Fibroblast of pulmonary artery (primary cell): Measurements from ENCODE around the gene TOMM6.

ENCODE experiments used
- DNase-seq: peaks from one replicate; pipeline ENCODE4 v3.0.0-alpha.2; 2010; ENCODE audit warnings: low read depth
- H3K4me3 ChIP-seq: replicated peaks from 2 replicates; pipeline ENCODE4 v1.5.1; 2011; ENCODE audit warnings: low read depth, mild to moderate bottlenecking, control low read depth, low read length, moderate library complexity
- TF ChIP-seq, protein P1 (sequence below): IDR thresholded peaks from 2 replicates; pipeline ENCODE4 v1.5.1; 2011; ENCODE audit warnings: mild to moderate bottlenecking, control low read depth, low read length, inconsistent platforms; ENCODE audit errors: missing control alignments

The TOMM6 gene

DNA sequence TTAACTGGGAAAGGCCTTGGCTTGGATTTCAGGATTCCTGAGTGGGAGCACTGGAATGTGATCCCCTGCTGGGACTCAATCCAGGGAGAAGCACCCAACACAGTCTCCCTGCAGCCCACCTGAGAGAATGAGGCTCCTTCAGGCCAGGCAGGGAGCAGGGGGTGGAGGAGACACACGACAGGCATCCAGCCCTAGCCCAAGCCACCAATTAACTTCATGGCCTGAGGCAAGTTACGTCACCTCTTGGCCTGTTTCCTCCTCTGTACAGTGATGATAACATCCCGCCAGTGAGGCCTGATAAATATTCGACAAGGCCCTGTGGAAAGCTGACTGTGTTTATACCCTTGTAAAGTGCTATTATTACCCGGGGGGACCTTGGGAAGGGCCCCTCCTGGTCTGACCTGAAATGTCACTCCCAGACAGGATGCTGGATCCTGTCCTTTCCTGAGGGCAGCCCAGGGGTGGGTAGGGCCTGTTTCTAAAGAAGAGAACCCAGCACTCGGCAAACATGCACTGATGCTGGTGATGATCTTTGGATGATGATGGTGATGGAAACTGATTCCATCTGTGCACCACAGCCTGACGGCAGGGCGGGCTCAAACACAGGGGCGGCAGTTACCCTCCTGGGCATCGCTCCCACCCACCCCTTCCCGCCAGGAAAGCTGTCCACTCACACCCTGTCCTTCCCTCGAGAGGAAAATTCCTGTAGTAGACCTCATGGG is 20.2 kb upstream of the TOMM6 start:
- DNase-seq: peak; percentile 80
- TF ChIP-seq, protein P1, sequence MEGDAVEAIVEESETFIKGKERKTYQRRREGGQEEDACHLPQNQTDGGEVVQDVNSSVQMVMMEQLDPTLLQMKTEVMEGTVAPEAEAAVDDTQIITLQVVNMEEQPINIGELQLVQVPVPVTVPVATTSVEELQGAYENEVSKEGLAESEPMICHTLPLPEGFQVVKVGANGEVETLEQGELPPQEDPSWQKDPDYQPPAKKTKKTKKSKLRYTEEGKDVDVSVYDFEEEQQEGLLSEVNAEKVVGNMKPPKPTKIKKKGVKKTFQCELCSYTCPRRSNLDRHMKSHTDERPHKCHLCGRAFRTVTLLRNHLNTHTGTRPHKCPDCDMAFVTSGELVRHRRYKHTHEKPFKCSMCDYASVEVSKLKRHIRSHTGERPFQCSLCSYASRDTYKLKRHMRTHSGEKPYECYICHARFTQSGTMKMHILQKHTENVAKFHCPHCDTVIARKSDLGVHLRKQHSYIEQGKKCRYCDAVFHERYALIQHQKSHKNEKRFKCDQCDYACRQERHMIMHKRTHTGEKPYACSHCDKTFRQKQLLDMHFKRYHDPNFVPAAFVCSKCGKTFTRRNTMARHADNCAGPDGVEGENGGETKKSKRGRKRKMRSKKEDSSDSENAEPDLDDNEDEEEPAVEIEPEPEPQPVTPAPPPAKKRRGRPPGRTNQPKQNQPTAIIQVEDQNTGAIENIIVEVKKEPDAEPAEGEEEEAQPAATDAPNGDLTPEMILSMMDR: no peak
- no peak overlapping the region for H3K4me3 ChIP-seq

DNA sequence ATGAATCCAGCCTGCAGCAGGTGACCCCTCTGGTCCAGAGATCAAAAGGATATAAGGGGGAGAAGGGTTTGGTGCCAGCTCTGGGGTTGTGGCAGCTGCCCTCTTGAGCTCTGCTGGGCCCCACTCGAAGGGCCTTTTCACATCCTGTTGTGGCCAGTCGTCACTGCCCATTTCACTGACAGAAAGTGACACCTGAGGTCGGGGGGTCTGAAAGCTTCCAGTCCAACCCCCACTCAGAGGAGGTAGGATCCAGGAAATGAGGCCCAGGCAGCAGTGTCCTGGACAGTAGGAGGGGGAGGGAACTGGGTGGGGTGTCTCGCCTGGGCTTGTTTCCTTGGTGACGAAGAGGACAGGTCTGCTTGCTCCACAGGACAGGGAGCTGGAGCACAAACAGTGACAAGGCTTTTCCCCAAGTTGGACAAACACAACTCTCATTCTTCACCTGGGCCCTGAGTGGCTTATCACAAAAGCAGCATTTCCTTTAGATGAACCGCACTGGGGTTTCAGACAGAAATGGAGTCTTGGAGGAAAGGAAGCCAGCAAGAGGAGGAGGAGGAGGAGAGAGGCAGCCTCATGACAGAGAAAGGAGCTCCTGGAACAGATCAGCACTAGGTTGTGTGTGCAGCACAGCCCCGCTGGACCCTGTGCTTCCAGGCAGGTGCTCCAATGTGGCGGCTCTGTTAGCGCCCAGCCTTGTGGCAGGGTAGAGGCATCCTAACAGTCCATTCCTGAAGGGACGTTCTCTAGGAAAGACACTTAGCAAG is 18.8 kb upstream of the TOMM6 start:
- DNase-seq: no peak
- H3K4me3 ChIP-seq: no peak overlapping the region
- TF ChIP-seq, protein P1: no peak

DNA sequence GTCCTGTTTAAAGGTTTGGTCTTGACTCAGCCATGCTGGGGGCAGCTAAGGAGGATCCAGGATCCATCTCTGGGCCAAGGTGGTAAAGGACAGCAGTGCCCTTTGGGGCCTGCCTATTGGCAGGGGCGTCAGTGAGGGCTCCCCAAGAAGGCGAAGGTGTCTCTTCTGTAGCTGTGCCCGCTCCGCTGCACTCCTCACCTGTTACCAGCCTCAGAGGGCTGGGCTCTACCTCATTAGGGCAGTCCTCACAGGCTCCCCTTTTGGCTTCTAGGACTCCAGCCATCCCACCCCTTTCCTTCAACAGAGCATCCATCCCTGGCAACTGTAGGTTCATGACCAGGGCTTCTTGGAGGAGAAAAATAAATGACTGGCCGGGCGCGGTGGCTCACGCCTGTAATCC is 18.1 kb upstream of the TOMM6 start:
- TF ChIP-seq, protein P1: no peak
- no peak for DNase-seq
- H3K4me3 ChIP-seq: no peak overlapping the region

DNA sequence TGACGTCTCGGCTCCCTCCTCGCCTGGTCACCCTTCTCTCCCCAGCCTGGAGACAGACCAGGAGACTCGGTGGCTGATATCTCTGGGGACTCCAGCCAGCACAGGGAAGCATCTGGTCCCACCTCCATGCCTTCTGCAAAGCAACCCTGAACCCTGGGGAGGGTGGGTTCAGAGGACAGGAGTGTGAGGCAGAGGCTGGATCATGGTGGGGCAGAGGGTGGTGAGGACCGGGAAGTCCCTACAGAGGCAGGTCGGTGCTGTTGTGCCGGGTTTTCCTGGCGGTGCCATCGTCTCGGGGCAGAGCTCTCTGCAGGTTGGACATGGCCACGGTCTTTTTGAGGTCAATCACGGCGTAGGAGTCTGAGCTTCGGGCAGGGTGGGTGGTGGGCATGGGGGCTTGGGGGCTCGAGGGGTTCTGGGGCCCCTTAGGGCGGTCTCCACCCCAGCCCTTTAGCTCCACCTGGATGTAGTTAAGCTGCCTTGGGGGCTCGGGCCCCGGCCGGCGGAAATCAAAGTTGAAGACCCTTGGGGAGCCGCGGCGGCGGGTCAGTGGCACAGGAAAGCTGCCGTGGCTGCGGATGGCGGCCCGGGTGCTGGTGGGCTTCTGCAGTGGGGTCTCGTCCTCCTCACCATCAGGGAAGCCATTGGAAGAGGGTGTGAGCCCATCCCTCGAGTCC is 17.0 kb upstream of the TOMM6 start:
- H3K4me3 ChIP-seq: no peak overlapping the region
- DNase-seq: no peak
- TF ChIP-seq, protein P1: no peak

DNA sequence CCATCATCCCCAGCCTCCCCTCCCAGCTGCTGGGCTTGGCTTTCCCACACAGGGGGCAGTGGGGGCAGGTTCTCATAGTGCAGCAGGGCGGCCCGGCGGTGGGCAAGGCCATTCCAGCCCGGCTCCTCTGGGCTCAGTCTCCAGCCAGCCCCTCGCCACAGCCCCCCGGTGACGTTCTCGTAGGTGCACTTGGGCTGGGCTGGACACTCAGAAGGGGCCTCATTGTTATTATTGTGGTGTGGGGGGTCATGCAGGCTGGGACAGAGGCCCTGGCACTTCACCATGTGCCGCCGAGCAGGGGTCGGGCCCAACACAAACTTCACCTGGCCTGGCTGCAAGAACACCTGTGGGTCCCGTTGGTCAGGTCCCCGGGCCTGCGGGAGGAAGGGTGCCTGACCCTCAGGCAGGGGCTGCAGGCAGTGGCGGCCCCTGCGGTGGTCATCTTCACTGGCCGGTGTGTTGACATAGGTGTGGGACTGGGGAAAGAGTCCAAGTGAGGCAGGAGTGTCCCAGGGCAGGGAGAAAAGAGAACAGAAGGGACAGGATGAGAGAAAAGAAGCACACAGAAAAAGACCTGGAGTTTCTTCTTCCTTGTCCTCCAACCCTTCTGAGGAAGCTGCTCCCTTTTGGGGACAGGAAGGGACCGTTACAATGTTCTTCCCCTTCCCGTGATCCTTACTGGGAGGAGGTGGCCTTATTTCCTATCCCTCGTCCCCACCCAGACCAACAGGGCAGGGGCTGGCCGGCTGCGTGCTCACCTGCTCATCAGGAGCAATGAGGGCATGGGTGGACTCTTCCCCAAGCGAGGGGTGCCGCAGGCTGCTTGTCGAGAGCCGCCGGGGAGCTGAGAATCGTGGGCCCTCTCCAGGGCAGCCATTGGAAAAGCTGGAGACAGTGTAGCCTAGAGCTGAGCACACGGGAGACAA is 16.2 kb upstream of the TOMM6 start:
- TF ChIP-seq, protein P1: no peak
- DNase-seq: no peak
- H3K4me3 ChIP-seq: no peak overlapping the region

DNA sequence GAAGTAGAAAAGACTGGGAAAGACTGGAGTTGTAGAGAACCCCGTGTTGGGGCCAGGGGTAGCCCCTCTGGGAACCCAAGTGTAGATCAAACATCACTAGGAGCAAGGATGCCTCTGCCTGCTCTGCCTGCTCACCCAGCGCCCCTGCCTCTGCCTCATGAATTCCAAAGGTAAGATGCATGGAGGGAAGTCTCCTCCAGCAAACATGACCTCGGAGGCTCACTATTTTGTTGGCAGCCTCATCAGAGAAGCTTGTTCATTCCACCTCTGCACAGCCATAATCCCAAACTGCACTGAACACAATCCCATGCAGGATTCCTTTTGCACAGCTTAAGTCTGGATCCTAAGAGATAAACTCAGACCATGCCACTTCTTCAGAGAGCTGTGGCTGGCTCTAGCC is 12.7 kb upstream of the TOMM6 start:
- TF ChIP-seq, protein P1: no peak
- no peak overlapping the region for H3K4me3 ChIP-seq
- DNase-seq: no peak
